HepG2 (cell line): ENCODE data around the gene SMIM13. TPM values are rescaled to one million over a fixed set of nuclear protein-coding genes. Genes with fewer than 3 reads are reported as not detected.

Source experiments
- CERS6 ChIP-seq: sonication (generic); formaldehyde crosslinking; IDR thresholded peaks from 2 replicates; pipeline ENCODE4 v1.5.0; 2020; ENCODE audit warnings: missing genetic modification reagents
- DNMT1 ChIP-seq: sonication (generic); formaldehyde crosslinking; IDR thresholded peaks from 2 replicates; pipeline ENCODE4 v1.5.1; 2020; ENCODE audit warnings: mild to moderate bottlenecking, missing genetic modification reagents
- EED ChIP-seq: sonication (generic); formaldehyde crosslinking; IDR thresholded peaks from 2 replicates; pipeline ENCODE4 v1.5.0; 2020; ENCODE audit warnings: mild to moderate bottlenecking, missing genetic modification reagents
- FOXO4 ChIP-seq: sonication (generic); formaldehyde crosslinking; conservative IDR thresholded peaks from 2 replicates; pipeline ENCODE4 v1.8.1; 2023; ENCODE audit warnings: missing genetic modification reagents
- FOXP4 ChIP-seq: sonication (generic); formaldehyde crosslinking; IDR thresholded peaks from 2 replicates; pipeline ENCODE4 v1.4.0; 2020; ENCODE audit warnings: missing genetic modification reagents
- ISX ChIP-seq: sonication (generic); formaldehyde crosslinking; conservative IDR thresholded peaks from 2 replicates; pipeline ENCODE4 v1.5.0; 2020; ENCODE audit warnings: missing genetic modification reagents
- MBNL3 ChIP-seq: fragments of 250-450 bp; sonication (Bioruptor Pico); conservative IDR thresholded peaks from 2 replicates; pipeline ENCODE4 v1.8.0; 2022; ENCODE audit warnings: mild to moderate bottlenecking, inconsistent platforms
- PAXIP1 ChIP-seq: sonication (generic); formaldehyde crosslinking; conservative IDR thresholded peaks from 2 replicates; pipeline ENCODE4 v1.4.0; 2020; ENCODE audit warnings: mild to moderate bottlenecking, missing genetic modification reagents, moderate library complexity
- PITX1 ChIP-seq: sonication (generic); formaldehyde crosslinking; IDR thresholded peaks from 2 replicates; pipeline ENCODE4 v1.5.1; 2020; ENCODE audit warnings: mild to moderate bottlenecking, missing genetic modification reagents
- POLR2A ChIP-seq, 2 experiments: IDR thresholded peaks; 2 replicates each; pipeline ENCODE4 v1.6.1; 2011; ENCODE audit warnings: low read depth in 2 of 2, low read length in 2 of 2, mild to moderate bottlenecking in 1 of 2, moderate library complexity in 1 of 2; ENCODE audit not compliant: insufficient read depth in 1 of 2
- RAD21 ChIP-seq: fragments of 450-650 bp; formaldehyde crosslinking; IDR thresholded peaks from 2 replicates; pipeline ENCODE4 v1.5.0; 2020; ENCODE audit warnings: mild to moderate bottlenecking
- RARA ChIP-seq: IDR thresholded peaks from 2 replicates; pipeline ENCODE4 v1.6.1; 2016; ENCODE audit warnings: missing genetic modification reagents, missing compliant biosample characterization
- RBAK ChIP-seq: sonication (generic); formaldehyde crosslinking; IDR thresholded peaks from 2 replicates; pipeline ENCODE4 v1.5.1; 2020; ENCODE audit warnings: mild to moderate bottlenecking, missing genetic modification reagents
- REXO4 ChIP-seq: sonication (generic); formaldehyde crosslinking; IDR thresholded peaks from 2 replicates; pipeline ENCODE4 v1.8.0; 2022; ENCODE audit warnings: missing genetic modification reagents, mild to moderate bottlenecking, borderline replicate concordance
- RFXAP ChIP-seq: sonication (generic); formaldehyde crosslinking; IDR thresholded peaks from 2 replicates; pipeline ENCODE4 v1.4.0; 2020; ENCODE audit warnings: missing genetic modification reagents, borderline replicate concordance
- RNF219 ChIP-seq: sonication (generic); formaldehyde crosslinking; IDR thresholded peaks from 2 replicates; pipeline ENCODE4 v1.5.0; 2020; ENCODE audit warnings: mild to moderate bottlenecking, missing genetic modification reagents
- ZNF232 ChIP-seq: sonication (generic); formaldehyde crosslinking; IDR thresholded peaks from 2 replicates; pipeline ENCODE4 v1.4.0; 2020; ENCODE audit warnings: missing genetic modification reagents, borderline replicate concordance
- ZNF460 ChIP-seq: sonication (generic); formaldehyde crosslinking; IDR thresholded peaks from 2 replicates; pipeline ENCODE4 v1.5.1; 2020; ENCODE audit warnings: missing genetic modification reagents, mild to moderate bottlenecking, borderline replicate concordance
- ZNF556 ChIP-seq: sonication (generic); formaldehyde crosslinking; IDR thresholded peaks from 2 replicates; pipeline ENCODE4 v1.4.0; 2020; ENCODE audit warnings: mild to moderate bottlenecking, missing genetic modification reagents, borderline replicate concordance
- ZNF790 ChIP-seq: sonication (generic); formaldehyde crosslinking; IDR thresholded peaks from 2 replicates; pipeline ENCODE4 v1.8.0; 2022; ENCODE audit warnings: missing genetic modification reagents, mild to moderate bottlenecking, borderline replicate concordance
- ZNF83 ChIP-seq: sonication (generic); formaldehyde crosslinking; IDR thresholded peaks from 2 replicates; pipeline ENCODE4 v1.4.0; 2020; ENCODE audit warnings: missing genetic modification reagents, mild to moderate bottlenecking, borderline replicate concordance
- polyA plus RNA-seq, 8 experiments: library from polyadenylated mRNA; depleted of rRNA in 3 of 8; stranded (reverse) in 7 of 8; unstranded in 1 of 8; fragments of >200 nt; fragmentation: Illumina TruSeq in 4 of 8; extraction: Trizol in 4 of 8; gene quantifications; 2 replicates each; pipeline versions ENCODE4 v1.2.1 to v1.2.3, GENCODE V29; 2011 to 2016; ENCODE audit warnings: low read depth in 4 of 8, missing spikeins in 1 of 8, mixed read lengths in 1 of 8; ENCODE audit not compliant: insufficient read depth in 1 of 8
- total RNA-seq, 5 experiments: library from RNA; depleted of rRNA; stranded (reverse); fragments of >200 nt; fragmentation: Illumina TruSeq; extraction: Trizol; gene quantifications; 2 replicates each; pipeline ENCODE4 v1.2.3, GENCODE V29; 2016; ENCODE audit warnings: low read depth in 1 of 5

SMIM13 gene
- total and polyA plus RNA-seq, 2 of the 13 experiments (the other 11 are each of a cell fraction or from before 2014, with no cell fraction given), result 2.7 to 10.2 TPM

- TF ChIP-seq ZNF556 (CRISPR knock-in tag) (no peak), ZNF460 (CRISPR knock-in tag) (no peak), FOXO4 (CRISPR knock-in tag) (no peak), DNMT1 (CRISPR knock-in tag) (no peak), FOXP4 (0 out of 2 replicates have a peak, but pooled peaks have one; percentile 11), RARA (CRISPR knock-in tag) (0 out of 2 replicates have a peak, but pooled peaks have one; percentile 28), PAXIP1 (CRISPR knock-in tag) (no peak), RFXAP (CRISPR knock-in tag) (0 out of 2 replicates have a peak, but pooled peaks have one; percentile 35), REXO4 (no peak), CERS6 (CRISPR knock-in tag) (no peak), RNF219 (no peak), EED (CRISPR knock-in tag) (no peak), ZNF83 (CRISPR knock-in tag) (no peak), RBAK (CRISPR knock-in tag) (no peak), ZNF790 (CRISPR knock-in tag) (no peak), MBNL3 (CRISPR knock-in tag) (no peak), PITX1 (CRISPR knock-in tag) (no peak), RAD21 (CRISPR knock-in tag) (no peak), ZNF232 (CRISPR knock-in tag) (no peak), POLR2A (IDR thresholded peaks at IDR 0.05; ENCODE audit: insufficient read depth in 1 of 2, low read depth in 2 of 2, low read length in 2 of 2) (no peak), ISX (no peak)
These were observed 70.3 kb downstream of the SMIM13 start (continued) for GRCh38 chr6:11163932-11164331.
